H9 (cell line): ENCODE results near the gene NFE2L3. TPM values are rescaled to one million over a fixed set of nuclear protein-coding genes. Genes with fewer than 3 reads are reported as not detected.

Experiments used
- DNase-seq: peaks from one replicate; pipeline ENCODE4 v3.0.0-alpha.2; 2017
- H2AFZ ChIP-seq: one replicate; pipeline ENCODE4 v1.6.1; 2013; ENCODE audit warnings: mild to moderate bottlenecking, low read length, control low read depth, moderate library complexity
- H2AK5ac ChIP-seq: 2 replicates; pipeline ENCODE4 v1.6.1; 2013; ENCODE audit warnings: low read length, control low read depth, mixed read lengths; ENCODE audit not compliant: insufficient read length
- H2BK120ac ChIP-seq: one replicate; pipeline ENCODE4 v1.6.1; 2013; ENCODE audit warnings: low read depth, mild to moderate bottlenecking, low read length, control low read depth, inconsistent platforms; ENCODE audit not compliant: poor library complexity, severe bottlenecking
- H2BK12ac ChIP-seq: 2 replicates; pipeline ENCODE4 v1.6.1; 2013; ENCODE audit warnings: low read length, control low read depth, mixed read lengths, low read depth; ENCODE audit not compliant: insufficient read length
- H2BK15ac ChIP-seq: 2 replicates; pipeline ENCODE4 v1.6.1; 2013; ENCODE audit warnings: low read depth, low read length, control low read depth
- H2BK20ac ChIP-seq: one replicate; pipeline ENCODE4 v1.6.1; 2013; ENCODE audit warnings: low read depth, mild to moderate bottlenecking, low read length, control low read depth, inconsistent platforms; ENCODE audit not compliant: poor library complexity, severe bottlenecking
- H2BK5ac ChIP-seq: 2 replicates; pipeline ENCODE4 v1.6.1; 2013; ENCODE audit warnings: low read length, control low read depth, mixed read lengths; ENCODE audit not compliant: insufficient read length
- H3K14ac ChIP-seq: 2 replicates; pipeline ENCODE4 v1.6.1; 2013; ENCODE audit warnings: low read length, control low read depth; ENCODE audit not compliant: insufficient read depth
- H3K18ac ChIP-seq: 2 replicates; pipeline ENCODE4 v1.6.1; 2013; ENCODE audit warnings: low read depth, mild to moderate bottlenecking, mixed read lengths, low read length, control low read depth; ENCODE audit not compliant: insufficient read length
- H3K23ac ChIP-seq: 2 replicates; pipeline ENCODE4 v1.6.1; 2013; ENCODE audit warnings: low read length, control low read depth, mixed read lengths, low read depth; ENCODE audit not compliant: insufficient read length
- H3K23me2 ChIP-seq: 2 replicates; pipeline ENCODE4 v1.6.1; 2013; ENCODE audit warnings: low read depth, mild to moderate bottlenecking, mixed read lengths, low read length, control low read depth; ENCODE audit not compliant: insufficient read length, poor library complexity, severe bottlenecking
- H3K27ac ChIP-seq: 2 replicates; pipeline ENCODE4 v1.5.1; 2013; ENCODE audit warnings: low read length, control low read depth, mixed read lengths, low read depth; ENCODE audit not compliant: insufficient read length
- H3K27me3 ChIP-seq: 2 replicates; pipeline ENCODE4 v1.6.1; 2013; ENCODE audit warnings: low read length, control low read depth, inconsistent platforms; ENCODE audit not compliant: insufficient read depth
- H3K4ac ChIP-seq: 2 replicates; pipeline ENCODE4 v1.6.1; 2013; ENCODE audit warnings: low read depth, mild to moderate bottlenecking, control low read depth, inconsistent platforms, low read length, moderate library complexity
- H3K4me1 ChIP-seq: 2 replicates; pipeline ENCODE4 v1.6.1; 2013; ENCODE audit warnings: low read length, control low read depth, inconsistent platforms; ENCODE audit not compliant: insufficient read depth
- H3K4me2 ChIP-seq: 2 replicates; pipeline ENCODE4 v1.6.1; 2013; ENCODE audit warnings: low read length, control low read depth, mixed read lengths; ENCODE audit not compliant: insufficient read length, insufficient read depth
- H3K56ac ChIP-seq: 2 replicates; pipeline ENCODE4 v1.6.1; 2013; ENCODE audit warnings: low read depth, mild to moderate bottlenecking, mixed read lengths, low read length, control low read depth; ENCODE audit not compliant: insufficient read length
- H3K79me1 ChIP-seq: 2 replicates; pipeline ENCODE4 v1.6.1; 2013; ENCODE audit warnings: low read depth, mild to moderate bottlenecking, moderate library complexity, low read length, control low read depth, inconsistent platforms; ENCODE audit not compliant: insufficient read depth, poor library complexity, severe bottlenecking
- H3K79me2 ChIP-seq: 2 replicates; pipeline ENCODE4 v1.6.1; 2013; ENCODE audit warnings: low read length, control low read depth, inconsistent platforms; ENCODE audit not compliant: insufficient read depth
- H3K9ac ChIP-seq: 2 replicates; pipeline ENCODE4 v1.6.1; 2013; ENCODE audit warnings: low read length, control low read depth, mixed read lengths; ENCODE audit not compliant: insufficient read length; ENCODE audit errors: extremely low read depth
- H3K9me3 ChIP-seq: one replicate; pipeline ENCODE4 v1.6.1; 2013; ENCODE audit warnings: low read depth, low read length, inconsistent platforms; ENCODE audit not compliant: control insufficient read depth
- H3T11ph ChIP-seq: one replicate; pipeline ENCODE4 v1.6.1; 2013; ENCODE audit warnings: mild to moderate bottlenecking, low read length, control low read depth, inconsistent platforms
- H4K20me1 ChIP-seq: one replicate; pipeline ENCODE4 v1.6.1; 2013; ENCODE audit not compliant: control insufficient read depth, insufficient read length, insufficient read depth
- H4K5ac ChIP-seq: 2 replicates; pipeline ENCODE4 v1.6.1; 2013; ENCODE audit warnings: low read depth, mild to moderate bottlenecking, mixed read lengths, low read length, control low read depth; ENCODE audit not compliant: insufficient read length
- H4K8ac ChIP-seq: replicated peaks from 2 replicates; pipeline ENCODE4 v1.6.1; 2013; ENCODE audit warnings: low read length, control low read depth, mixed read lengths, low read depth; ENCODE audit not compliant: insufficient read length
- H4K91ac ChIP-seq: 2 replicates; pipeline ENCODE4 v1.6.1; 2013; ENCODE audit warnings: low read depth, mild to moderate bottlenecking, moderate library complexity, mixed read lengths, low read length, control low read depth; ENCODE audit not compliant: insufficient read length
- H3K27ac Mint-ChIP-seq, 3 experiments: 2 replicates in 2 of 3; 3 replicates in 1 of 3; pipeline ENCODE4 v1.8.0; 2020 to 2021; ENCODE audit warnings: mixed read lengths in 3 of 3, mild to moderate bottlenecking in 1 of 3, moderate library complexity in 1 of 3
- H3K27me3 Mint-ChIP-seq: 2 replicates; pipeline ENCODE4 v1.8.0; 2021; ENCODE audit warnings: low read depth, mild to moderate bottlenecking, moderate library complexity, mixed read lengths
- H3K36me3 Mint-ChIP-seq, 3 experiments: 2 replicates in 2 of 3; 3 replicates in 1 of 3; pipeline ENCODE4 v1.8.0; 2020 to 2021; ENCODE audit warnings: low read depth in 3 of 3, mixed read lengths in 3 of 3; ENCODE audit not compliant: insufficient read depth in 1 of 3
- H3K4me1 Mint-ChIP-seq, 2 experiments: 2 replicates each; pipeline ENCODE4 v1.8.0; 2020; ENCODE audit warnings: mixed read lengths in 2 of 2
- H3K4me3 Mint-ChIP-seq, 2 experiments: 2 replicates in 1 of 2; 3 replicates in 1 of 2; pipeline ENCODE4 v1.8.0; 2020 to 2021; ENCODE audit warnings: mild to moderate bottlenecking in 2 of 2, mixed read lengths in 2 of 2, moderate library complexity in 1 of 2
- H3K9me3 Mint-ChIP-seq, 2 experiments: 2 replicates in 1 of 2; 3 replicates in 1 of 2; pipeline ENCODE4 v1.8.0; 2020; ENCODE audit warnings: mild to moderate bottlenecking in 2 of 2, mixed read lengths in 2 of 2, moderate library complexity in 1 of 2
- CTCF ChIP-seq: fragments of 200-600 bp; sonication (generic); conservative IDR thresholded peaks from 3 replicates; pipeline ENCODE4 v1.8.0; 2021; ENCODE audit warnings: antibody characterized with exemption, mild to moderate bottlenecking
- WGBS: extraction: QIAGEN DNeasy Blood & Tissue Kit; methylation state at CpG from one replicate; pipeline ENCODE4 v1.1.7; 2013; ENCODE audit warnings: missing lambda C conversion rate, low lambda C conversion rate, mixed read lengths; ENCODE audit not compliant: insufficient read length; ENCODE audit errors: extremely low coverage; 5-methylcytosine and 5-hydroxymethylcytosine counted together
- total RNA-seq: library from RNA; stranded (reverse); gene quantifications from 2 replicates; pipeline ENCODE4 v1.2.1, GENCODE V29; 2021

NFE2L3 gene
- total RNA-seq, 1 experiment from 2014 or later = 46.9 TPM

GRCh38 chr7:26198133-26198780, 46.3 kb downstream of the NFE2L3 start:
- H3K36me3 Mint-ChIP-seq = peaks cover 74 to 80% (median 77%) of the 10 kb centered on the region in 3 experiments
- Histone ChIP-seq H4K8ac (no peak overlapping the region), H3K56ac (no peak overlapping the region), H3K14ac (no peak overlapping the region), H3K27ac (no peak overlapping the region), H3T11ph (no peak overlapping the region), H4K91ac (no peak overlapping the region), H3K4me1 (peaks cover 2% of the 10 kb centered on the region), H3K79me1 (peaks cover 3% of the 10 kb centered on the region), H3K79me2 (peaks cover 56% of the 10 kb centered on the region), H3K27me3 (no peaks in the 10 kb centered on the region), H2BK15ac (no peak overlapping the region), H2BK5ac (no peak overlapping the region), H4K20me1 (no peaks in the 10 kb centered on the region), H2BK20ac (no peak overlapping the region), H3K9ac (peak overlapping the region; percentile 99), H3K9me3 (no peaks in the 10 kb centered on the region), H3K23me2 (peaks cover 6% of the 10 kb centered on the region), H2AFZ (no peak overlapping the region), H4K5ac (no peak overlapping the region), H2BK12ac (no peak overlapping the region), H3K23ac (no peak overlapping the region), H2AK5ac (no peak overlapping the region), H3K4me2 (peak overlapping the region; percentile 81), H2BK120ac (no peak overlapping the region), H3K4ac (no peak overlapping the region), H3K18ac (no peak overlapping the region)
- TF ChIP-seq CTCF = peak; percentile 85
- DNase-seq = no peak
- peak overlapping the region; percentile 85 to 100 (median 100); a peak in 6 of 7 replicates for H3K27ac Mint-ChIP-seq
- no CpG with 5 or more reads among the region's 6 CpGs for WGBS
- peak overlapping the region; percentile 100 for H3K4me3 Mint-ChIP-seq
- H3K4me1 Mint-ChIP-seq = peaks cover 23 to 40% of the 10 kb centered on the region in 2 experiments
- peaks cover 17 to 21% of the 10 kb centered on the region in 2 experiments for H3K9me3 Mint-ChIP-seq
- peaks cover 9% of the 10 kb centered on the region for H3K27me3 Mint-ChIP-seq
